ENCODE data around the gene AVEN. TPM values are rescaled to one million over a fixed set of nuclear protein-coding genes. Genes with fewer than 3 reads are reported as not detected.

AVEN gene
- total RNA-seq, 3 donors from 2014 or later (not counting 1 experiment from before 2014, with no cell fraction given) = 9.8 to 11.8 (median 9.9) TPM

DNA sequence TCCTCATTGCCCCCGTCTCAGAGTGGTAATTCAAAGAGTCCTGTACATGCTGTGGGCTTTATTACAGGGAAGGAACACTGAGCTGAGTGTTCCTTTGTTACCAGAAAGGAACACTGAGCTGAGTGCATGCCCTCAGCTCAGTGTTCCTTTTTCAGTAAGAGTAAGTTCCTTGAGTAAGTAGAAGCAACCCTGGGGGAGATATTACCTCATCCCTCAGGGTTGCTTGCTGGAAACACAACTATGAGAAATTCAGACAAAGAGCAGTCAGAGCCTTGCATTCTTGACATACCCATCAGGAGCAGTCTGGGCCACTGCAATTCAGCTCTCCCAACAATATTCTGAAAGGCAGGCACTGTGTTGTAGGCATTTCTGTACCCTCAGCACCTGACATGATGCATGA lies 53.7 kb downstream of the AVEN start:
- TF ChIP-seq CTCF (IDR thresholded peaks at IDR 0.05) = no peak
- Mint-ChIP-seq H3K4me1 (peaks cover 21 to 28% of the 10 kb centered on the region in 2 donors), H3K36me3 (no peaks in the 10 kb centered on the region), H3K9me3 (no peaks in the 10 kb centered on the region), H3K4me3 (no peak overlapping the region), H3K27me3 (ENCODE audit: low read depth in 2 of 2) (no peaks in the 10 kb centered on the region), H3K27ac (no peak overlapping the region)
- intact Hi-C loops (cut with micrococcal nuclease) = no loop called here
- no peaks in the 10 kb centered on the region for H3K9me3 ChIP-seq (ENCODE audit: control insufficient read depth, insufficient read depth, low read length)
- H3K27me3 ChIP-seq (ENCODE audit: control insufficient read depth, insufficient read depth, low read length) = no peaks in the 10 kb centered on the region
- no peak overlapping the region for H3K4me3 ChIP-seq (ENCODE audit: low read length)
- no peaks in the 10 kb centered on the region for H3K36me3 ChIP-seq (ENCODE audit: control insufficient read depth, insufficient read depth, low read length)
- WGBS (ENCODE audit: insufficient coverage) = 57% methylated on average over 1 of the region's 1 CpG
- DNase-seq = no peak
- ATAC-seq = no peak
- H3K27ac ChIP-seq (ENCODE audit: low read length) = no peak overlapping the region
- peaks cover 5% of the 10 kb centered on the region for H3K4me1 ChIP-seq (ENCODE audit: control insufficient read depth, insufficient read depth, low read length)

- H3K27ac ChIP-seq (ENCODE audit: low read length) = no peak overlapping the region
- H3K36me3 Mint-ChIP-seq = no peaks in the 10 kb centered on the region
- intact Hi-C loops (cut with micrococcal nuclease) = no loop called here
- no peaks in the 10 kb centered on the region for H3K27me3 ChIP-seq (ENCODE audit: control insufficient read depth, insufficient read depth, low read length)
- H3K9me3 Mint-ChIP-seq = no peaks in the 10 kb centered on the region
- no peaks in the 10 kb centered on the region for H3K36me3 ChIP-seq (ENCODE audit: control insufficient read depth, insufficient read depth, low read length)
- 89% methylated on average over 1 of the region's 1 CpG for WGBS (ENCODE audit: insufficient coverage)
- H3K27ac Mint-ChIP-seq = no peak overlapping the region
- DNase-seq = no peak
- no peak for ATAC-seq
- TF ChIP-seq CTCF (IDR thresholded peaks at IDR 0.05) = no peak
- H3K4me1 Mint-ChIP-seq = peaks cover 16 to 17% of the 10 kb centered on the region in 2 donors
- H3K4me1 ChIP-seq (ENCODE audit: control insufficient read depth, insufficient read depth, low read length) = no peaks in the 10 kb centered on the region
- H3K27me3 Mint-ChIP-seq (ENCODE audit: low read depth in 2 of 2) = no peaks in the 10 kb centered on the region
- no peaks in the 10 kb centered on the region for H3K9me3 ChIP-seq (ENCODE audit: control insufficient read depth, insufficient read depth, low read length)
- no peak overlapping the region for H3K4me3 Mint-ChIP-seq
- no peak overlapping the region for H3K4me3 ChIP-seq (ENCODE audit: low read length)
Observed at GRCh38 chr15:33982516-33982915, 56.5 kb downstream of the AVEN start.

DNA sequence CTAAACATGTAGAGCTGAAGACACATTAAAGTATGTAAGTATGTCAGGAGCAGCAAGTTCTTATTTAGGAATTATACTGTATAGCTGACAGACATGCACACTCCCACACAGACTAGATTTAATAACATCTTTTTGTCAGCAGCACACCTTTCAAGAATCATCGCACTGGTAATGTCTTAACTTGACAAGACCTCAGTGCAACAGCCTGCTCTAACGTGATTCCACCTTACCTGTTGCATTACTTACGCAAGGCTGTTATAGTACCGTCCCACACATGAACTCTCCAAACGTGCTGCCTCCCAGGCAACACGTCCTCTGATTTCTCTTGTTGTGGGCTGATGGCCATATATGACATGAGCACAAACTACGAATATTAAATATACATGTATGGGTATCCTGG lies 58.8 kb downstream of the AVEN start:
- WGBS (ENCODE audit: insufficient coverage) = 73% methylated on average over 6 of the region's 7 CpGs
- no peaks in the 10 kb centered on the region for H3K4me1 ChIP-seq (ENCODE audit: control insufficient read depth, insufficient read depth, low read length)
- H3K36me3 Mint-ChIP-seq = no peaks in the 10 kb centered on the region
- peaks cover 13 to 15% of the 10 kb centered on the region in 2 donors for H3K4me1 Mint-ChIP-seq
- no peak overlapping the region for H3K4me3 ChIP-seq (ENCODE audit: low read length)
- no peak overlapping the region for H3K27ac Mint-ChIP-seq
- intact Hi-C loops (cut with micrococcal nuclease) = no loop called here
- H3K9me3 ChIP-seq (ENCODE audit: control insufficient read depth, insufficient read depth, low read length) = no peaks in the 10 kb centered on the region
- no peak for DNase-seq
- H3K27me3 Mint-ChIP-seq (ENCODE audit: low read depth in 2 of 2) = no peaks in the 10 kb centered on the region
- no peaks in the 10 kb centered on the region for H3K27me3 ChIP-seq (ENCODE audit: control insufficient read depth, insufficient read depth, low read length)
- no peak for ATAC-seq
- no peaks in the 10 kb centered on the region for H3K9me3 Mint-ChIP-seq
- no peaks in the 10 kb centered on the region for H3K36me3 ChIP-seq (ENCODE audit: control insufficient read depth, insufficient read depth, low read length)
- no peak overlapping the region for H3K27ac ChIP-seq (ENCODE audit: low read length)
- TF ChIP-seq CTCF (IDR thresholded peaks at IDR 0.05) = no peak
- H3K4me3 Mint-ChIP-seq = no peak overlapping the region

DNA sequence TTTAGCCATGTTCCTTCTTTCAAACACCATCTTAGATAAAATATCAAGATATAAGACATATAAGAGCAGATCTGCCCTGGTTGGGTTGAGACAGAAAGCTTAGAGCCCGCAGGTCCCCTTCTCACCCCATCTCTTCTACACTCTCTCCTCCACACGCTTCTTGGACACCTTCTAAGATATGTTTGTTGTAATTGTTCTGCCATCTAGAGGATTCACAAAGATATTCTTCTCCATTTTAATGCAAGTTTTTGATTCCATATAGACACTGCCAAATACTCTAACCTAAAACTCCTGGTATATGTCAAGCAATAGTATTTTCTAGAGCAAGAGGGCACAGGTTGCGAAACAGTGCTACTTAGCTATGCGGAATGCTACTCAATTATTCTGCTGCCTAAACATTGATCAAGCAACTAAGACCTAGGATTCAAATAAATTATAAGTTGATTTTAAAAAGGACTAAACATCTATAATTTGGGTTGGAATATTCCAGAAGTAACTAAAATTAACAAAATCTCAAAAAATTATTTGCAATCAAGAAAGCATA lies 63.9 kb downstream of the AVEN start:
- Mint-ChIP-seq H3K9me3 (no peaks in the 10 kb centered on the region), H3K27me3 (ENCODE audit: low read depth in 2 of 2) (no peaks in the 10 kb centered on the region), H3K27ac (no peak overlapping the region), H3K36me3 (no peaks in the 10 kb centered on the region), H3K4me1 (peaks cover 9 to 14% of the 10 kb centered on the region in 2 donors), H3K4me3 (no peak overlapping the region)
- no peak for TF ChIP-seq CTCF (IDR thresholded peaks at IDR 0.05)
- intact Hi-C loops (cut with micrococcal nuclease) = no loop called here
- no peaks in the 10 kb centered on the region for H3K36me3 ChIP-seq (ENCODE audit: control insufficient read depth, insufficient read depth, low read length)
- no peak overlapping the region for H3K27ac ChIP-seq (ENCODE audit: low read length)
- no peak for ATAC-seq
- WGBS (ENCODE audit: insufficient coverage) = 100% methylated on average over 1 of the region's 4 CpGs
- no peak for DNase-seq
- H3K4me1 ChIP-seq (ENCODE audit: control insufficient read depth, insufficient read depth, low read length) = no peaks in the 10 kb centered on the region
- H3K4me3 ChIP-seq (ENCODE audit: low read length) = no peak overlapping the region
- no peaks in the 10 kb centered on the region for H3K9me3 ChIP-seq (ENCODE audit: control insufficient read depth, insufficient read depth, low read length)
- H3K27me3 ChIP-seq (ENCODE audit: control insufficient read depth, insufficient read depth, low read length) = no peaks in the 10 kb centered on the region

Data from natural killer cell (primary cell).